NOMO-1 treated with DMSO at 0.1 percent for 48 hours (cell line): ENCODE data around the gene IZUMO1.
A peak's percentile ranks its signal among the peaks of the same experiment; 100 is the strongest.
"Not testable (repeated sequence)": the region's sequence is repeated elsewhere in the genome, so short reads cannot be mapped to it uniquely, and the experiment has no call there.

Experiments used
- DNase-seq: peaks from one replicate; lab custom pipeline; 2025; ENCODE audit not compliant: unreplicated experiment; lab: John Stamatoyannopoulos, UW

The IZUMO1 gene

GRCh38 chr19:48746738-48747575, at the start of gene IZUMO1:
Gene IZUMO1, minus strand, starts transcription at chr19:48746909. Its CDS starts 1,050 bp downstream, at chr19:48745859.
- peak; percentile 83 for DNase-seq

- DNase-seq, result no peak
Measured at GRCh38 chr19:48795685-48796070, 49.0 kb upstream of the IZUMO1 start.

- peak; percentile 82 for DNase-seq
Measured at GRCh38 chr19:48795055-48795684, 48.5 kb upstream of the IZUMO1 start.

- no peak for DNase-seq
Measured at GRCh38 chr19:48794291-48794690, 47.6 kb upstream of the IZUMO1 start.

- no peak for DNase-seq
Measured at GRCh38 chr19:48793271-48793670, 46.6 kb upstream of the IZUMO1 start.

GRCh38 chr19:48787331-48787730, 40.6 kb upstream of the IZUMO1 start:
- not testable (repeated sequence) for DNase-seq

GRCh38 chr19:48786422-48786821, 39.7 kb upstream of the IZUMO1 start:
- not testable (repeated sequence) for DNase-seq

- DNase-seq, result no peak
Measured at GRCh38 chr19:48784527-48784926, 37.8 kb upstream of the IZUMO1 start.

GRCh38 chr19:48780631-48781391, 34.1 kb upstream of the IZUMO1 start:
- DNase-seq, result peak; percentile 46

- no peak for DNase-seq
Measured at GRCh38 chr19:48779636-48780035, 32.9 kb upstream of the IZUMO1 start.

- DNase-seq, result no peak
Measured at GRCh38 chr19:48777720-48778119, 31.0 kb upstream of the IZUMO1 start.

GRCh38 chr19:48777139-48777538, 30.4 kb upstream of the IZUMO1 start:
- no peak for DNase-seq

GRCh38 chr19:48772503-48772953, 25.8 kb upstream of the IZUMO1 start:
- DNase-seq, result no peak

- no peak for DNase-seq
Measured at GRCh38 chr19:48770734-48771472, 24.2 kb upstream of the IZUMO1 start.

- no peak for DNase-seq
Measured at GRCh38 chr19:48770266-48770665, 23.6 kb upstream of the IZUMO1 start.

- peak; percentile 82 for DNase-seq
Measured at GRCh38 chr19:48768994-48769713, 22.4 kb upstream of the IZUMO1 start.

- DNase-seq, result not testable (repeated sequence)
Measured at GRCh38 chr19:48768171-48768753, 21.6 kb upstream of the IZUMO1 start.

GRCh38 chr19:48765816-48766215, 19.1 kb upstream of the IZUMO1 start:
- not testable (repeated sequence) for DNase-seq

- peak; percentile 33 for DNase-seq
Measured at GRCh38 chr19:48760504-48761205, 13.9 kb upstream of the IZUMO1 start.
